Stimulated activated CD4-positive, alpha-beta T cell treated with anti-CD3 and anti-CD28 coated beads, Interleukin-15, amount 100 ng/mL, for 24 hours (primary cell): ENCODE results near the gene QRICH1.

ENCODE experiments used
- DNase-seq: peaks from one replicate; pipeline ENCODE4 v3.0.0-alpha.2; 2020

Gene QRICH1

DNA sequence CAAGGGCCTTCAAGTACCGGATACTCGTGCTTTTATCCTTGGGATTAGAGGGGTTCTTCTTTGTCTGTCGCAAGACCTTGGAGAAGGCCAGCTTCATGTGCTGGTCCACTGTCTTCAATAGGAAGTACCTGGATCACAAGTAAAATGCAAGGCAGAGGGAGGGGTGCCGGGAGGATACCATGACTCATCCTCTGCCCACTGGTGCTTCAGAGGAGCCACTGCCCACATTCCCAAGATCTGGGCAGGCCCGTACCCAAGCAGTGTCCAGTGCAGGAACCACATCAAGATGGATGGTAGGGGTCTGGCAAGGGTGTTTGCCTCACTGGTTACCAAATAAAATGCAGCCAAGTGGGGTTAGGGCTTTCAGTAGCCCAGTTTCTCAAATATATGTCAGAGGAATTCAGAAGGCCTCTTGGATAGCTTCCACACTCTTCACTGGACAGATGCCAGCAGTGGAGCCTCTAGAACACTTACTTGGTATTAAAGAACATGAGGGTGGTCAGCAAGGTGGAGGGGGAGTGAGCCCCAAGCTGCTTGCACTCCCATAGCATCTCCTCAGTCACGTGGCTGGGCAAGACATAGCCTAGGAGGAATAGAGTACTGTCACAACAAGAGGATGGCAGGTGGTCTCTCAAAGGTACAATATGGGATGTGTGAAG, 61.1 kb downstream of the QRICH1 start:
- DNase-seq: no peak

DNA sequence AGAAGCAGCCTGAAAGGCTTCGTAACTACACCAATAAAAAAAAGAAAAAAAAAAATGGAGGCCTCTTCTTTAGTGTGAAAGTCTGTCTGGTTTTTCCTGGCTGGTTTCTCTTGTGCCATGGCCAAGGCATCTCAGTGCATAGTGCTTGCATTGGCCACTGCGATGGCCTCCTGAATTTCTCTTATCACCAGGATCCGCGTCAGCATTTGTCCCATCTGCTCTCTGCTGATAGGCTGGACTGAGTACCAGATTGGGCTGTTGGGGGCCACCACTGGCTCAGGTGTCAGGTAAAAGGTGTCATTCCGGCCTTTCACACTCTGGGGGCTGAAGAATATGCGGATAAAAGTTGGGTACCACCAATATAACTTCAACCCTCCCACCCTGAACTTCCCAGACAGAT, 63.5 kb downstream of the QRICH1 start:
- no peak for DNase-seq

DNA sequence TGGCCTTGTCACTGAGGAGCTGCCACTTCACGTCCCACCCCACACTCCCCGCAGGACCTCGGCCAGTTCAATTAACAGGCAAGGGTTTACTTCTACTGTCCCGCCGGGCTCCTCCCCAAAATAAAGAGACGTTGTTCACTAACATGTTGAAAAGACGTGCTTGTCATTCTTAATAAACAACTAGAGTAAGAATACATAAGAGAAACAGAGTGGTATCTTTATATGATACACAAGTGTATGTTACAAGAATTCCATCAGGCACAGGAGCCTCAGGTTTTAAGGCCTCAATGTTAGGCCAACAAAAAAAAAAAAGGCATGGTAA, 64.3 kb downstream of the QRICH1 start:
- DNase-seq: no peak

DNA sequence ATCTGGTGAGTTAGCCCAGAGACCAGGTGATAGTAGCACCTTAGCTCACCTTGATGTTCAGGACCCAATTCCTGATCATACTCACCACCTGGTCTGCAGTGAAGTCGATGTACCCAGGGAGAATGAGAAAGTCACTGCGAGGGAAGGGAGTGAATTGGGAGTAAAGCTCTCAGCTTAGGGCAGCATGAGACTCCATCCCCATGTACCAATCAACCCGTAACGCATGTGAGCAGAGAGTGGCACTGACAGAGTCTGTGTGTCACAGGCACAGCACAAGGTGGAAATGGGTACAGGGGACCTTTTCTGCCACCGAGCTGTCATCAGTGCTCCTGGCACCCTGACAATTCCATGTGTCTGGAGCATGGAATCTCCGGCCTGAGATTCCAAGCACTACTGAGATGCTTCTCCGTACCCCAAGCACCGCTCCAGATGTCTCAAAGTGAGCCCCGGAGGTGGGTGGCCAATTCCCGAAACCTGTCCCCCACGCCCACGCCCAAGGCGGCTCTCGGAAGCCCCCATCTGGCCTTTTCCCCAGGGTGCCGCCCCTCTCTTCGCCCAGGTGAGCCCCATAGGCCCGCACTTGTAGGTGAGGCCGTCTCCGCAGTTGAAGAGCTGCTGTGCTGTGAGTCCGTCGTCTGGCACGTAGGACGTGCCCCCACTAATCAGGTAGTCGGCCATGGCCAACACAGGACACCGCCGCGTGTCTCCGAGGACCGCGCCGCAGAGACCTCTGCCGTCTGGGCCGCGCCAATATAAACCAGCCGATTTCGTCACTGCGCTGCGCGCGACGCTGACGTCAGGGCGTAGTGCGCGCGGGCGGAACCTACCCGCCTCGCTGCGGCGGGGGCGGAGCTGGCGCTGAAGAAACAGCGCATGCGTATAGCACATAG, 65.0 kb downstream of the QRICH1 start, which contains the start of gene IMPDH2:
IMPDH2 (minus strand) TSS at position 726 of the 890 bp plus-strand sequence; CDS start at position 678, 48 bp downstream.
- DNase-seq: peak; percentile 93

DNA sequence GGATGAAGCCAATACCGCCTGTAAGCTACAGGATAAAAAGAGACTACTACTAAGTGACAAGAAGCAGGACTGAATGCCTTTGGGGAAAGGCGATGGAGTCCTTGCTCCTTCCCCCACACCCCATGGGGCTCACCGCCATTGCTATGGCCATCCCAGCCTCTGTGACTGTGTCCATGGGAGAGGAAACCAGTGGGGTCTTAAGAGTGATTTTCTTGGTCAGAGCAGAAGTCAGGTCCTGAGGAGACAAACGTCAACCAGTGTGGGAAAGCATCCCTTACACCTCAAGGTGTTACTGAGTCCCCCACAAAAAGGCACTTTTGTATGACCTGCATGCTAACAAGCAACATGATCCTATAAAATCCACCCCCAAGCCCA, 65.6 kb downstream of the QRICH1 start:
- DNase-seq: no peak

DNA sequence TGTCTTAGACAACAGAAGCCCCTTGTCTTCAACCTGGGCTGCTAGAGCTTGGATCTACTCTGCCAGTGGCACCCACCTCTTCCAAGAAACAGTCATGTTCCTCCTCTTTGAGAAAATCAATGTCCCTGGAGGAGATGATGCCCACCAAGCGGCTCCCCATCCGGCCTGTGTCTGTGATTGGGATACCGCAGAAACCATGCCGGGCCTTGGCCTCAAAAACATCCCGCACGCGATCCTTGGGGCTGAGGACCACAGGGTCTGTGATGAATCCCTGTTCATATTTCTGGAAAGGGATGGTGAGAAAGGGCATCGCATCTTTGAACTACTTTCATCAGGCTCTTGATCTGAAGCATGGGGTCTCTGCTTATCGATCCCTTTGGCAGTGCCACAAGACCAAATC, 66.2 kb downstream of the QRICH1 start:
- DNase-seq: no peak

DNA sequence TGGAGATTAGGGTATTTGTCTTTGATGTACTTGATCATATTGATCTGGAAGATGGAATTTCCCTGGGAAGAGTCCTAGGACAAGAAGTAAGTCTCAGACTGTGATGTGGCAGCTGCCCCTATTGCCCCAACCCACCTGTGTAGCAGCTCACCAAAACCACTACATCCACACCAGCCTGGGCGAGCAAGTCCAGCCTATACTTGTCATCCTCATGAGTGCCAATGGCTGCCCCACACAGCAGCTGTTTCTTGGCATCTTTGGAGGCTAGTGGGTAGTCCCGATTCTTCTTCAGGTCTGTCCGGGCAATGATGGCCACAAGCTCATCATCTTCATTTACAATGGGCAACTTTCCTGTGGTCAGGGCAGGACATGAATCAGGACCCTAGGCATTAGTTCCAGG, 67.3 kb downstream of the QRICH1 start:
- no peak for DNase-seq

DNA sequence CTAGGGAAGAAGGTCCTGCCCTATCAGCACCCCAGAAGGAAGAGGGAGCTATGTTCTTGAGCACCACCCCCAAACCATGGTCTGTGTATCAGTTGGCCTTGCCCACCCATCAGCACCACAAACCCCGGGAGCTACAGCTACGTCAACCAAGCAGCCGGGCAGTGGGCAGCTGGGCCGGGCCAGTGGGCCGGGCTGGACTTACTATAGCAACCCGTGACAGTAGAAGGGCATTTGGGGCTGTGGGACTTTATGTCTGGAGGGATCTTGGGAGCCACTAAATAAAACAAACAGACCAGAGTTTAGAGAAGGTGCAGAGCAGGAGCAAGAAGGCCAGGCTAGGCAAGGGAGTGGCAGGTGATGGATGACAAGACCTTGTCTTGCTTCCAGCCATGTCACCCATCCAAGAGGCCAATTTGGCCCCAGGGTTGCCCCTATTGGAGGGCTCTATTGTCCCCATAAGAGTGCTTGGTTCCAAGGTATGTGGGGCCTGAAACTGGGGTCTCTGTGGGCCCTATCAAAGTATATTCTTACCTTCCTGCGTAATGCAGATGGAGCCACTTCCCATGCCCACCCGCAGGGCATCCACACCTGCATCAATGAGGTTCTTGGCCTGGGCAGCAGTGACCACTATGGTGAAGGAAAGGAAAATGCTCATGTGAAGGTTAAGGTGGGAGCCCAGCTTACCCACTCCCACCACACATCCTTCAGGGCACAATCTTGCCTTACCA, 67.9 kb downstream of the QRICH1 start:
- no peak for DNase-seq

DNA sequence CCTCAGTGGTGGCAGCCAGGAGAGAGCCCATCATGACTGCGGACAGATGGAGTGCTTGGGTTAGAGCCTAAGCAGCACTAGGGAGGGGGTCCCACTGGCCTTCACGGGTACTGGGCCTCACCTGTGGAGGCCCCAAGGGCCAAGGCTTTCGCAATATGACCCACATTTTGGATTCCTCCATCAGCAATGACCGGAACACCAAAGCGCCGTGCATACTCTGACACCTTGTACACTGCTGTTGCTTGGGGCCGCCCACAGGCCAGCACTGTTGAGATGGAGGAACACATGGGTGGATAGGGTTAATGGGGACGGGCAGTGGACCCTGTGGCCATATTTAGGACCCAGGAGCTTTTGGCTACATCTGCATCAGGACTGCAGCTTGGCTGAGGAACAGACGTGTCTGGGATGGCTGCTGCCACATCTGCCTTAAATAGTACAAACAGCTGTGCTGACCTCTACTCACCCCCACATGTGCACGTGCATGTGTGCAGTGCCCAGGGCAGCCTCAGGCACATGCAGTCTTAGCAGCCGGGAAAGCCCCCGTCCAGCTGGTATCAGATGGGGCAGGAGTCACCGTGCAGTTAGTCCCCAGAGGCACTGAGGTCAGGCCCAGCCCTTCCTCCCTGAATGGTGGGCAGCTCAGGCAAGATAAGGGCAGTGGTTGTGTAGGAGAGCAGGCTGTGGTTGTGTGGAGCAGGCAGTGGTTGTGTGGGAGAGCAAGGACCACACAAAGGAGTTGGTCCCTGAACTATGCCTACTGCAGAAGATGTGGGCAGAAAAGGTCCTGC, 68.7 kb downstream of the QRICH1 start:
- DNase-seq: no peak

DNA sequence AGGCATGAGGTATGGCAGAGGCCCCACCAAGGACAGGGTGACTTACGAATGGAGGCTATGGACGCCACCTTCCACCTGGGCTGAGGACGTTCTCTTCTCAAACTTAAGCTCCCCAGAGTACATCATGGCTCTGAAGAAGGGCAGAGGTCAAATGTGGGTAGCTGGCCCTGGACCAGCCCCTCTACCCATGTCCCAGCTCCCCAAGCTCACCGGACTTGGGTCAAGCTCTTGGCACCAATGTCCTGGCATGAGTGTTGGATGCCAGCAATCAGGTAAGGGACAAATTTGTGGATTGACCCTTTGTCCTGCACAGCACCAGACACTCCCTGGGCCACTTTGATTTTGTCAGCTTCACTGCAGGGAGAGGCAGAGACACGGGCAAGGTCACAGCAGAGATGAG, 69.4 kb downstream of the QRICH1 start:
- DNase-seq: no peak

DNA sequence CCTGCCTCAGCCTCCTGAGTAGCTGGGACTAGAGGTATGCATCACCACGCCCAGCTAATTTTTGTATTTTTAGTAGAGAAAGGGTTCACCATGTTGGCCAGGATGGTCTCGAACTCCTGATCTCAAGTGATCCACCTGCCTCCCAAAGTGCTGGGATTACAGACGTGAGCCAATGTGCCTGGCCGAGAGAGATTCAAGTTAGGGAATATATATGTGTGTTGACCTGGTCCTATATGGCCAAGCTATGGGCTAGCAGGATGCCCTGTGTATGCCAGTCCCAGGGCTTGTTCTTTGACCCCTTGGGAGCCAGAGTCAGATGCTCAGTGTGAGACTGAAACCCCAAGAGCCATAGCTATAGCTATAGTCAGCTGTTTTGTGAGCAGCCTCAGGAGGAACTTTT, 70.1 kb downstream of the QRICH1 start:
- DNase-seq: no peak

DNA sequence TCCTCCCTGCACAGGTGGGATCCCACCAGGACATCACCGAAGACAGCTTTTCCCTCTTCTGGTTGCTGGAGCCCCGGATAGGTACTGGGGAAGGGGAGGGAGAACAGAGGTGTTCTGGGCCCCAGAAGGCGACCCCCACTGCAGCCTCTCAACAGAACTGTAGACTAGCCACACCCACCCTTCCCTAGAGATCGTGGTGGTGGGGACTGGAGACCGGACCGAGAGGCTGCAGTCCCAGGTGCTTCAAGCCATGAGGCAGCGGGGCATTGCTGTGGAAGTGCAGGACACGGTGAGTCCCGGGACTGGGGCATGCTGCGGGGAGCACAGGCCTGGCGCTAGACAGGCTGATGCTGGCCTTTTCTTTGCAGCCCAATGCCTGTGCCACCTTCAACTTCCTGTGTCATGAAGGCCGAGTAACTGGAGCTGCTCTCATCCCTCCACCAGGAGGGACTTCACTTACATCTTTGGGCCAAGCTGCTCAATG, 71.1 kb downstream of the QRICH1 start:
- no peak for DNase-seq

DNA sequence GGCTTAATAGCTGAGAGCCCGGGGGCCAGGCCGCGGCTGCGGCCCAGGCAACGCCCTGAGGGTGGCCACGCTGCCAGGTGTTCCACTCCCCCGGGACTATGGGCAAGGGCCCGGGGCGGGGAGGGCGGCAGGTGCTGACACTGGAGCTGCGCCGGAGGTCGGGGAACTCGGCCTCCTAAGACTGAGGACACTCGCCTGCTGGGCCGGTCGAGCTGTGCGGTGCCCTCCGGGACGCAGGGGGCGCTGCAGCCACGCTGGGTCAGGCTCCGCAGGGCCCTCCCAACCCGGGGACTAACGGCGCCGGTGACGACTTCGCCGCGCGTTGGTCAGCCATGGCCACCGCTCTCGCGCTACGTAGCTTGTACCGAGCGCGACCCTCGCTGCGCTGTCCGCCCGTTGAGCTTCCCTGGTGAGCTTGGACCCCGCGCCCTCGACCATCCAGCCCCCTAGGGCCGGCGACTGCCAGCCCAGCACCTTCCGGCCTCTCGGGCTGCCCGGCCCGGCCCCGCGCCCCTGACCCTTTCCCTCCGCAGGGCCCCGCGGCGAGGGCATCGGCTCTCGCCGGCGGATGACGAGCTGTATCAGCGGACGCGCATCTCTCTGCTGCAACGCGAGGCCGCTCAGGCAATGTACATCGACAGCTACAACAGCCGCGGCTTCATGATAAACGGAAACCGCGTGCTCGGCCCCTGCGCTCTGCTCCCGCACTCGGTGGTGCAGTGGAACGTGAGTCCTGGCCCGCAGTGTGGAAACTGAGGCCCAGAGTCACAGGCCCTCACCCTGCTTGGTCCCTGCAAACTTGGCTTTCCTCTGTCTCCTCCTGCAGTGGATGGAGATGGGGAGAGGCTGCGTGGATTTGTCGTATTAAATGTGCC, 71.8 kb downstream of the QRICH1 start, which contains the start of gene NDUFAF3:
NDUFAF3 (plus strand) TSS at position 309 of the 875 bp plus-strand sequence; CDS start at position 333, 24 bp downstream.
- peak; percentile 95 for DNase-seq

DNA sequence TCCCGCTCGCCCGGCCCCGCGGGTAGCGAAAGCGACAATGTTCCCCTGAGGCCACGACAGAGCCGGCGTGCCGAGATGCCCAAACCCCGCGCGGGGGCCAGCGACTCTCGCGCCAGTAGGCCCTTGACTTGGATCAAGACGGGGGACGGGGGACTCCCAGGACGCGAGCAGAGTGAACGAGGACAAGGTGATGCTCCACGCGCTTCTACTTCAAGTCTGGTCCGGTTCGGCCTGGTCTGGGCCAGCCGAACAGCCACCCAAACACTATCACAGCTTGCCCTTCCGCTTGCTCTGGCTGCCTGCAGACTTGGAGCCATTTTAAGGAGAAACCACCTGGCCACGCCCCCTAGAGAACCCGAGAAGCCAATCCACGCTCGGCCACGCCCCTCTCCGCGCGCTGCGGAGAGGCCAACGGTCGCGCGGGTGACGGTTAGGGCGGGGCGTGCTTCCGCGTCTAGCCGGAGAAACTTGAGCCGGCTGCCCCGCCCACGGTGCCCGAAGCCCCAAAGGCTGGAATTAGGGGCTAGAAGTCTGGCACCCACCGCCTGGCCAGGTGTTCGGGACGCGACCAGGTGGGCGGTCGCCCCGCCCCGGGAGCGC, 72.6 kb downstream of the QRICH1 start:
- DNase-seq: peak; percentile 100

DNA sequence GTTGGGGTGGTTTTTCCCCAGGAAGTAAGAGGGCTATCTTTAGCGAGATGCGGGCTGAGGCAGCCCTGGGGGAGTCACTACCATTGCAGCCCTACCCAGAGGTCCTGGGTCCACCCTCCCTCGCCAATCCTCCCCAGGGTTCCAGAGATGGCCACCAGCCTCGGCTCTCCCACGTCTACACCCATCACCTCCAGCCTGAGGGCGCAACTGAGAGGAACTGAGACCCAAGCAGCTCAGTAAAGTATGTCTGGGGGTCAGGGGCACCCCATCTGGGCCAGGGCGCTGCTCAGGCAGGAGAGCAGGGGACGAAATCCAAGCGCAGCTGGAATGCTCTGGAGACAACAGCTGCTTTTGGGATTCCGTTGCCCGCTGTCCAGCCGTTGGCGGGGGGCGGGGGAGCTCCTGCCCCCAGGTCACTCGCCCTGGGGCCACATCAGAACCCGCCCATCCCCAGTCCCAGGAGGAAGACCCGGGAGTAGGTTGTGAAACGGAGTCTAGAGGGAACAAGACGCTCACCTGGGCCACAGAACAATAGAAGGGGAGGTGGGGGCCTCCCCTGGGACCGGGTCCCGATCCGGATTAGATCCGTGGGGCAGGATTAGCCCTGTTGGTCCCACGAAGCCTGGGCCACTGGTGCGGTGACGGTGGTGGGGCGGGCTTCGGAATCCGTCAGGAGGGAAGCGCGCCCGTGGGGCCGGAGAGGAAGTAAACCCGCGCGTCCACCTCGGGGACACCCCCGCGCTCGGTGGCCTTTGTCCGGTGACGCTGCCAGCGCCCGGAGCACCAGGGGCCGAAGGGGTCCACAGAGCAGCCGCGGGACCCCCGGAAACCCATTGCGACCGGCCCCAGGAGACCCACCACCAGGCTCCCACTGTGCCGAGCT, 73.3 kb downstream of the QRICH1 start:
- DNase-seq: peak; percentile 57

DNA sequence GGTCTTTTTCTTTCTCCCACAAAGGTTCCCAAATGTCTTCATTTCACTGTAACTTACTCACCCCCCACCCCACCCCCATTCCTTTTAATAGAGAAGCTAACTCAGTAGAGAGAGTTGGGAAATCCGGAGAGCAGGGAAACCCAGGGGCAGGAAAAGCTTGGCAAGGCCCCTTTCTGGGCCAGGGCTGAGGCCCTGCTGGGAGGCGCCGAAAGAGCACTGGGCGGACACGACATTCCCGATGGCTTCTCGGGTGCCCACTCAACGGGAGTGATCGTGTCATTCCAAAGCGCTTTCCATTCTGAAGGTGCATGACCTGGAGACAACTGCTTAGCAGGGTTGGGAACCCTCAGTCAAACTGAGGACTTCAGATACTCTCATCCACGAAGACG, 73.9 kb downstream of the QRICH1 start:
- DNase-seq: no peak

DNA sequence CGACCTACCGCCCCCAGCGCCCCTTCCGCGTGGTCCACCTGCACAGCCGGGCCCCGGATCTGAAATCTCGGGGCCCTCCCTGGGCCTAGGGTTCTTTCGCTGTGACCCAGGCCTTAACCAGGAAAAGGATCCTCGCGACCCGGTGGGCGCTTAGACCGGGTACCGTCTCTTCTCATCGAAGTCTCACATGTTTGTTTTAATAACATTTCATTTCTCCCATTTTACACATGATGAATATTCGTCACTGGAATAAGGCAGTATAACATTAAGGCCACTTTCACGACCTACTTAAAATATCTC, 75.2 kb downstream of the QRICH1 start:
- no peak for DNase-seq

DNA sequence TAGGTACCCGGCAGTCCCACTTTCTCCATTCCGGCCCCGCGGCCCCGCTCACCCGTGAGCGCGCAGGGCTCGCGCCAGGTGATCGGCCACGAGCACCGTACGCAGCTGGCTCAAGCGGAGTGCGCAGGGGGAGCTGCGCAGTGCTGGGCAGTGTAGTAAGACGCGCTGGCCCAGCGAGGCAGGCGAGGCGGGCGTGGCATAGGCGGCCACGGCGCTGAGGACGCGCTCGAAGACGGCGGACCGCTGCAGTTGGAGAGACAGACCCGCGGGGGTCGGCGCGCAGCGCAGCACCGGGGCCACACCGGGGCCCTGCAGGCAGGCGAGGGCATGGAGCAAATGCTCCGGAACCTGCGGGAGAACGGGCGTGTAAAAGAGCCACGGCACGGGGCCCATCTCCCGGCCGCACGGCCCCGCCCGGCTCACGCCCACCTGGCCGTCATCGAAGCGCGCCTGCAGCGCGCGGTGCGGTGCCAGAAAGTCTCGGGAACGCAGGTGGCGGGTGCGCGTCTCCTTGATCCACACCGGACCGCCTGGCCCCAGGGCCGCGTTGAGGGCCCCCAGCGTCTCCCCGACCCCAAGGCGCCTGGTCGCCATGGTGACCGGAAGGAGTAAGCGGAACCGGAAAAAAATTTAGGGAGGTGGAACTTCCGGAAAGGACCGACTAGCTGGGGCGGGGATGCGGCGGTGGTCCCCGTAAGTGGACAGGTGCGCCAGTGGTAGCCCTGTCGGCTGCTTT, 75.7 kb downstream of the QRICH1 start, which contains the start of gene DALRD3:
DALRD3 (minus strand) TSS at position 610 of the 736 bp plus-strand sequence; CDS start at position 594, 16 bp downstream.
- DNase-seq: peak; percentile 74

DNA sequence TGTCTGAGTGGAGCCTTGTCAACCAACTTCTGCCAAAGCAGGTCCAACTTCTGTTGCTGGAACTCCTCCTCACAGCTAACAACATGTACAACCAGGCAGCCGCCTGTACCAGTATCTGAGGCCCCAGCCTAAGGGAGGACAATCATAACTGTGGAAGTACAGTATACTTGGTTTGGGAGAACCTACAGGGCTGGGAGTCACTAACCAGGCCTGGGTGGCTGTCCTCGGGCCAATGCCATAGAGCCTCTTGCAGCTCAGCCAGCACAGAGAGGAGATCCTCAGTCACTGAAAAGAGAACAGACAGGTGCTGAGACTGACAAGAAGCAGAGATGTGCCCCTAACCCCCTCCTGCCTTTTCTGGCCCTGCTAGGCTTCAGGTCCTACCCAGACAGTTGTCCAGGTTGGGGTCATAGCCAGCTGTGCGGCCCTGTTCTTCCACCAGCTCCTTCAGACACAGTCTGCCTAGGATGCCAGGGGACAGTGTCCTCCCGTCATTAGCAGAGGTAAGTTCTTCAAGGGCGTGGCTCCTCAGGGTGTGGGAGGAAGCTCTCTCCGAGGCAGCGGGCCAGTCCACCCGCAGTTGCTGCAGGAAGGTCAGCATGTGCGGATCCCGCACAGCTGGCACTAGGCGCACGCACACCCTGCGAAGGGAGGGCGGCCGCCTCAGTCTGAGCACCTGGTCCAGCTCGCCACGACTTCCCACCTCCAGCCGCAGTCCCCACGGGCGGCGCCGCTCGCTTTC, 76.5 kb downstream of the QRICH1 start:
- no peak for DNase-seq
